Pulmonary artery endothelial cell (primary cell): Measurements from ENCODE around the gene ADCY9. TPM values are rescaled to one million over a fixed set of nuclear protein-coding genes. Genes with fewer than 3 reads are reported as not detected.

Experiments
- DNase-seq: peaks from one replicate; pipeline ENCODE4 v3.0.0-alpha.2; 2011; ENCODE audit warnings: low read depth, low spot score
- total RNA-seq: library from RNA; depleted of rRNA; stranded (reverse); fragments of >200 nt; gene quantifications from 2 replicates; pipeline ENCODE4 v1.2.3, GENCODE V29; 2014

ADCY9 gene
- total RNA-seq, 1 donor from 2014 or later = 6.3 TPM

DNA sequence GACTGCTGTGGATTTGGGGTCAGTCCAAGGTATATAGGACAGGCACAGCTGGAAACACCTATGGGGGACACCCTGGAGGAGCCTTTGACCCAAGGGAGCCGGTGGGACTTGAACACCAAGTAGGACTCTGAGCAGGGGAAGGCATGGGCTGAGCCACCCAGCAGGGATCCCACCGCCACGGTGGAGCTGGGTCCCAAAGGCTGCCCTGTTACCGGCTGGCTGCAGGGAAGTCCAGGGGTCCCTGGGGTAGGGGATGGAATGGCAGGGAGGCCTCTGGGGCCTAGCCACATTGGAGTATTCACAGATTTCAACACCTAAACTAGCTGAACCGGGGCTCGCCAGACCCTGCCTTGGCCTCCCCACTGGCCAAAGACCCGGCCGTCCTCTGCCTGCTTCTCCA is 196.0 kb downstream of the ADCY9 start:
- no peak for DNase-seq

DNA sequence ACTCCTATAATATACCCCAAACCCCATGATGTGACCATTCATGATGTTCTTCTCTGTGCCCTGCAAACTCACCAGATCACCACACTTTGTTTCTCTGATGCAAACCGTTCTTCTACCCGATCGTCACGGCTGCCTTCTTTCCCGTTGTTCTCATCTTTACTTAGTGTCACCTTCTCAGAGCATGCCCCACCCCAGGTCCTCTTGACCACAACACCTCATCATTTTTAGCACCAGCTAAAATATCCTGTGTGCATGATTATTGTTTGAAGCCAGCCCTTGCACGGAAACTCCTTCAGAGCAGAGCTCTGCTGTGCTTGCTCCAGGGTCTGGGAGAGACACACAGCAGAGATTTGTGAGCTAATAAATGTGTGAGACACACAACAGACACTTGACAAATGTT is 196.8 kb downstream of the ADCY9 start:
- no peak for DNase-seq

DNA sequence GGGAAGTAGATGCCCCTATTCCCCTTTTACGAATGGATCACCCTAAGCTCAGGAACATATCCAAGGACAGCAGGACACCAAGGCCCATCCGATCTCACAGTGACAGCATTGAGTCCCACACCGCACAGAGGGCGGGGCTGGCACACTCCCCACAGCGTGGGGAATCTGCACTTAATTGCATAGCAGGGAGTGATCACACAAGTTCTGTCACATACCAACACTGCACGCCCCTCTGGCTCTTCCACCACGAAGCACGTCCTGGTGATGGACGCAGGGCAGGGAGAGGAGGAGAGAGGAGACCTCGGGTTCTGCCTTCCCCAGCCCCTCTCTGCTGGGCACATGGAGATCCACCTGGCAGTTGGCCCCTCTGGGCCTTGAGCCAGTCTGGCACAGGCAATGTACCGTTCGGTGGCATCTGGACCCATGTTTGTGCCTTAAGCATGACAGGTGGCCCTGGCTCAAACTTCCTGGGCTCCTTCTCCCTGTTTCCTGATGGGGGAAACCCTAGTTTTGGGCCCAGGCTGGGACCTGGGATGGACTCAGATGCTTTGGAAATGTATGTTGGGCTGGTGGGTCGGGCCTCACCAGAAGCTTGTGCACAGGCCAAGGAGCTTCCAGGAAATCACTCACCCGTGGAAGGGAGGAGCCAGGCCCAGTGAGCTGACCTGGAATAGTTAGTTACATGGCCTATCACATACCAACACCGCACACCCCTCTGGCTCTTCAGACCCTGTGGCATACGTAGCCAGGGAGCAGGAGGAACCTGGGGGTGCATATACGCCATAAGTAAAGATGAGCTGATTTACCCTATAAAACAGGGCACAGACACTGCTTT is 200.6 kb downstream of the ADCY9 start:
- no peak for DNase-seq

DNA sequence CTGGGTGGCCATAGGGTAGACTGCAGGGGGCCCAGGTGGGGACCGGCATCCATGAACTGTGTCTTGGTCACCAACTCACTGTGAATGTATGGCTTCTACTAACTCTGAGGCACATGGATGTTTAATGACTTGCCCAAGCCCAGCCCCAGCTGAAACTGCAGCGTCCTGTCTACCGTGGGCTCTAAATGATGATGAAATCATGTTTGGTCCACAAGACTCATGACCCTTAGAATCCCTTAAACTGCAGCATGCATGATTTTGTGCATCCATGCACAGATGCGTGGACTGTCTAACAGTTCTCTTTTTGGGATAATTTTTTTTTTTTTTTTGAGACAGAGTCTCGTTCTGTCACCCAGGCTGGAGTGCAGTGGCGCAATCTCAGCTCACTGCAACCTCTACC is 203.3 kb downstream of the ADCY9 start:
- DNase-seq = no peak

Other genes with a start within 250 kb of the ADCY9 start
- gene CREBBP, start 235.7 kb downstream of the ADCY9 start, total RNA-seq = 10.2 and 14.7 TPM in 2 replicates
- gene SRL, start 125.6 kb upstream of the ADCY9 start, total RNA-seq = 0.07 and 0.11 TPM in 2 replicates
- gene TFAP4, start 156.6 kb upstream of the ADCY9 start, total RNA-seq = 9.4 and 13.6 TPM in 2 replicates
- 1.1 and 1.6 TPM in 2 replicates for gene GLIS2, start 199.6 kb upstream of the ADCY9 start, total RNA-seq
- gene PAM16, start 234.9 kb upstream of the ADCY9 start, total RNA-seq = 20.5 and 26.4 TPM in 2 replicates